Osteocyte (in vitro differentiated cells): ENCODE data around the gene TMC4. TPM values are rescaled to one million over a fixed set of nuclear protein-coding genes. Genes with fewer than 3 reads are reported as not detected.
A peak's percentile ranks its signal among the peaks of the same experiment; 100 is the strongest.
"Not testable (repeated sequence)": the region's sequence is repeated elsewhere in the genome, so short reads cannot be mapped to it uniquely, and the experiment has no call there.

Experiments
- DNase-seq: peaks from one replicate; pipeline ENCODE4 v3.0.0; 2021; ENCODE audit warnings: mixed read lengths; ENCODE audit not compliant: unreplicated experiment; ENCODE audit errors: extremely low spot score
- H3K27ac Mint-ChIP-seq: one replicate; pipeline ENCODE4 v1.8.0; 2021; ENCODE audit warnings: mild to moderate bottlenecking, mixed read lengths; ENCODE audit not compliant: unreplicated experiment
- H3K27me3 Mint-ChIP-seq: one replicate; pipeline ENCODE4 v1.8.0; 2021; ENCODE audit warnings: mixed read lengths; ENCODE audit not compliant: unreplicated experiment
- H3K36me3 Mint-ChIP-seq: one replicate; pipeline ENCODE4 v1.8.0; 2021; ENCODE audit warnings: mixed read lengths; ENCODE audit not compliant: unreplicated experiment
- H3K4me1 Mint-ChIP-seq: one replicate; pipeline ENCODE4 v1.8.0; 2021; ENCODE audit warnings: mixed read lengths; ENCODE audit not compliant: unreplicated experiment
- H3K4me3 Mint-ChIP-seq: one replicate; pipeline ENCODE4 v1.8.0; 2021; ENCODE audit warnings: mild to moderate bottlenecking, moderate library complexity, mixed read lengths; ENCODE audit not compliant: unreplicated experiment
- H3K9me3 Mint-ChIP-seq: one replicate; pipeline ENCODE4 v1.8.0; 2021; ENCODE audit warnings: mixed read lengths; ENCODE audit not compliant: unreplicated experiment
- CTCF ChIP-seq: fragments of 200-600 bp; sonication (generic); IDR thresholded peaks from 2 replicates; pipeline ENCODE4 v1.5.0; 2021; ENCODE audit warnings: antibody characterized with exemption, mild to moderate bottlenecking, moderate library complexity
- total RNA-seq: library from RNA; stranded (reverse); gene quantifications from 2 replicates; pipeline ENCODE4 v1.2.1, GENCODE V29; 2021

Gene TMC4
- total RNA-seq, 1 donor from 2014 or later = 2.7 TPM

DNA sequence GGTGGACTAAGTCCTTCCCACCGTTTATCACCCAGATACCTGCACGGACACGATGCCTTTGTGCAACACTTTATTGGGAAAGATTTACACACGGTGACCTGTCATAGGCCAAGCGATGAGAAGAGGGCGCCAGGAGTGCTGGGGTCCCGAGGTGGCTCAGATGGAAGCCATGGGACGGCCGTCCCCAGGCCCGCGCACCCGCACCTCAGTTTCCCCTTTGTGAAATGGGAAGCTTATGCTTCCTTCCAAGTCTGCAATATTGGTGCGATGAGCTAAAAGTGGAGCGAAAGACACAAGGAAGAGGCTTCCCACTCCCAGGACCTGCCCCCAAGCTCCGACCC lies 369 bp upstream of the TMC4 start:
- Mint-ChIP-seq H3K27me3 (no peaks in the 10 kb centered on the region), H3K4me1 (peaks cover 13% of the 10 kb centered on the region), H3K27ac (no peak overlapping the region), H3K4me3 (no peak overlapping the region), H3K36me3 (no peaks in the 10 kb centered on the region), H3K9me3 (no peaks in the 10 kb centered on the region)
- DNase-seq = no peak
- no peak for TF ChIP-seq CTCF

- H3K4me3 Mint-ChIP-seq, H3K27me3 Mint-ChIP-seq, H3K9me3 Mint-ChIP-seq, DNase-seq, H3K27ac Mint-ChIP-seq, H3K36me3 Mint-ChIP-seq: not testable (repeated sequence)
- H3K4me1 Mint-ChIP-seq = peaks cover 14% of the 10 kb centered on the region
Measured at GRCh38 chr19:54171736-54172431, 1.1 kb downstream of the TMC4 start.

- DNase-seq = no peak
- TF ChIP-seq CTCF = no peak
- no peak overlapping the region for H3K4me3 Mint-ChIP-seq
- H3K9me3 Mint-ChIP-seq = no peaks in the 10 kb centered on the region
- H3K27ac Mint-ChIP-seq = no peak overlapping the region
- H3K27me3 Mint-ChIP-seq = no peaks in the 10 kb centered on the region
- H3K36me3 Mint-ChIP-seq = no peaks in the 10 kb centered on the region
- peaks cover 16% of the 10 kb centered on the region for H3K4me1 Mint-ChIP-seq
Measured at GRCh38 chr19:54169149-54169740, 3.7 kb downstream of the TMC4 start.

GRCh38 chr19:54168174-54168917 lies 4.6 kb downstream of the TMC4 start:
- H3K9me3 Mint-ChIP-seq = no peaks in the 10 kb centered on the region
- H3K27me3 Mint-ChIP-seq = no peaks in the 10 kb centered on the region
- no peak overlapping the region for H3K27ac Mint-ChIP-seq
- DNase-seq = peak; percentile 98
- peaks cover 17% of the 10 kb centered on the region for H3K4me1 Mint-ChIP-seq
- TF ChIP-seq CTCF = peak; percentile 83
- no peak overlapping the region for H3K4me3 Mint-ChIP-seq
- H3K36me3 Mint-ChIP-seq = no peaks in the 10 kb centered on the region

DNA sequence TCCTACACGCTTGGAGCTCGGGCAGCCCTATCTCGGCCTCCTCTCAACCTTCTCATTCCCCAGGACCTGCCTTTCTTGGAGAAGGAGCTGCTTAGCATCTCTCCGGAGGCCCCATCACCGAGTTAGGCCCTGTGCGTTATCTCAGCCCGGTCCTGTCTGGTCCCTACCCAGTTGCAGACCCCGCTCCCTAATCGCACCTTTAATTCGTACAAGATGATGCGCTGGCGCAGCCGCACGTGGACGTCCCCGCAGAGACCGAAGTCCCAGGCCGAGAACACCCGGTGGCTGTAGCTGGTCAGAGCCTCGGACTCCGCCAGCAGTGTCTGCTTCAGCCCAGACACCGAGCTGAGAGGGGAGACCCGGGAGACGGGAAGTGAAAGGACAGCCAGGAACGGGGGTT lies 7.7 kb downstream of the TMC4 start:
- H3K27me3 Mint-ChIP-seq = no peaks in the 10 kb centered on the region
- H3K36me3 Mint-ChIP-seq = peaks cover 3% of the 10 kb centered on the region
- peaks cover 19% of the 10 kb centered on the region for H3K4me1 Mint-ChIP-seq
- TF ChIP-seq CTCF = no peak
- peaks cover 3% of the 10 kb centered on the region for H3K9me3 Mint-ChIP-seq
- no peak overlapping the region for H3K4me3 Mint-ChIP-seq
- no peak for DNase-seq
- H3K27ac Mint-ChIP-seq = no peak overlapping the region
